RPMI8226 (cell line): ENCODE results near the gene SEZ6L2.
"Not testable (repeated sequence)": the region's sequence is repeated elsewhere in the genome, so short reads cannot be mapped to it uniquely, and the experiment has no call there.

Source experiments
- DNase-seq: peaks from one replicate; pipeline ENCODE4 v3.0.0-alpha.2; 2015

The SEZ6L2 gene

DNA sequence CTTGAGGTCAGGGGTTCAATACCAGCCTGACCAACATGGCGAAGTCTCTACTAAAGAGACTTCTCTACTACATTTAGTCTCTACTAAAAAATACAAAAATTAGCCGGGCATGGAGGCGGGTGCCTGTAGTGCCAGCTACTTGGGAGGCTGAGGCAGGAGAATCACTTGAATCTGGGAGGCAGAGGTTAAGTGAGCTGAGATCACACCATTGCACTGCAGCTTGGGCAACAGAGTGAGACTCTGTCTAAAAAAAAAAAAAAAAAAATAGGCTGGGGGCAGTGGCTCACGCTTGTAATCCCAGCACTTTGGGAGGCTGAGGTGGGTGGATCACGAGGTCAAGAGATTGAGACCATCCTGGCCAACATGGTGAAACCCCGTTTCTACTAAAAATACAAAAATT, 10.5 kb upstream of the SEZ6L2 start:
- not testable (repeated sequence) for DNase-seq

DNA sequence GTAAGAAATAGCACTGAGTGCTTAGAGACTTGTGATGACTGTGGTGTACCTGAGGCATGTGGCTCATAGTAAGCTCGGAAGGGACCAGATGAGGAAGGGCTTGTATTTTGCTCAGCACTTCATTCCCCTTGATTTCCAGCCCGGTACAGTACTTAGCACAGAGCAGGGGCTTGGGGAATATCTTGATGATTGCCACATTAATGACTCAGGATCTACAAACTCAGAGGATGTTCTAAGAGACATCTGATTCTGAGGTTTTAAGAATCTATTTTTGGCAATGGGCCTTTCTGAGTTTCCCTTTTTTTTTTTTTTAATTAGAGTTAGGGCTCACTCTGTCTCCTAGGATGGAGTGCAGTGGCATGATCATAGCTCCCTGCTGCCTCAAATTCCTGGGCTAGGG, 10.0 kb upstream of the SEZ6L2 start:
- DNase-seq: no peak

DNA sequence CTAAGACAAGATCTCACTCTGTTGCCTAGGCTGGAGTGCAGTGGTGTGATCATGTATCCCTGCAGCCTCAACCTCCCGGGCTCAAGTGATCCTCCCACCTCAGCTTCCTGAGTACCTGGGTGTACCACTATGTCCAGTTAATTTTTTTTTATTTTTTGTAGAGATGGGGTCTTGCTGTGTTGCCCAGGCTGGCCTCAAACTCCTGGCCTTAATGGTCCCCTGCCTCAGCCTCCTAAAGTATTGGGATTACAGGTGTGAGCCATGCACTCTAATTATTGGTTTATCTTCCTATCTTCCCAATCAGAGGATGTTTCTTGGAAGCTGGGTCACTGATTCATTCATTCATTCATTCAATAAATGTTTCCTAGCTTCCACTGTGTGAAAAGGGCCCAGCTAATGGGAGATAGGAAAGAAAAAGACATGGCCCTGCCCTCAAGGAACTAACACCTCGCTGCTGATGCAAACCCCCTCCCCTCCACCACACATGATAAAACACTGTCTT, 9.4 kb upstream of the SEZ6L2 start:
- DNase-seq: no peak

DNA sequence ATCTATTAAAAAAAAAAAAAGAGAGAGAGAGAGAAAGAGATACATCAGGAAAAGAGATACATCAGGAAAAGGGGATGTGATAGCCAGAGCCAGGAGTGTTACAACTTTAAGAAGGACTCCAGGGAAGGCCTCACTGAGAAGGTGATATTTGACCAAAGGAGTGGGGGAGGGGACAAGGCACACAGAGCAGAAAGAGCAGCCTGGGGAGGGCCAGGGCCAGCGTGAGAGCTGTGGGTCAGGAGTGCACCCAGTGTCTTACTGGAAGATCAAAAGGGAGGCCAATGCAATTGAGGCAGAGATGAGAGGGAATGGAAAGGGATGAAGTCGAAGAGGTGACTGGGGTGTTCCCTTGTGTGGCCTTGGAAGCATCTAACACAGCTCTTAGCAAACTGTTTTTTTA, 8.6 kb upstream of the SEZ6L2 start:
- DNase-seq: no peak

DNA sequence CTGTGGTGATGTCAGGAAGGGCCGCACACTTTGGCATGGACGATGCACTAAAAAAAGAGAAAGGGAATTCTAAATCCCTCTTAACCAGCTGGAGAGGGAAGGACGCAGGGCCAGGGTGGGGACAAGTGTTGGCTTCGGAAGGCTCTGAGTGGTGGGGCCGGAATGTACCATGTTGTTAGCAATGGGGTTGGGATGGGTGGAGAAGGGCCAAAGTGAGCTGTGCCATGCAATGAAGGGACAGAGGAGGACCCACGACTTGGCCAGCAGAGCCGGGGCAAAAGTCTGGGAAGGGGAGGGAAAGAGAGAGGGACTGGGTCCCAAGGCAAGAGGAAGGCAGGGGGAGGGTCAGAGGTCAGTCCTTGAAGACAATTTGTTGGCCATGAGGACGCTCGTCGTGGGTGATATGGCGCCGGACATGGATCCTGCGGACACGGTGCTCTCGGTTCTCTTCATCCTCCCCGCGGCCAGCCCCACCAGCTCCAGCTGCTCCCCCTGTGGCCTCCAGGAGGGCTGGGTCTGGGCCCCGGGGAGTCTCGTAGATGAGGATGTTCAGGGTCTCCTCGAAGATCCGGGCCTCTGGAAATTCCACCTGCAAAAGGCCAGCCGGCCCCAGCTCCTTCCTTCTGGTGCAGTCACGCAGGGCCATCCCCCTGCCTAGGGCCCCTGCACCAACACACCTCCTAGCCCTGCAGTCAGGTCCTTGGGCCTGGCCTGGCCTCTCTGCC, 7.3 kb upstream of the SEZ6L2 start:
- no peak for DNase-seq

DNA sequence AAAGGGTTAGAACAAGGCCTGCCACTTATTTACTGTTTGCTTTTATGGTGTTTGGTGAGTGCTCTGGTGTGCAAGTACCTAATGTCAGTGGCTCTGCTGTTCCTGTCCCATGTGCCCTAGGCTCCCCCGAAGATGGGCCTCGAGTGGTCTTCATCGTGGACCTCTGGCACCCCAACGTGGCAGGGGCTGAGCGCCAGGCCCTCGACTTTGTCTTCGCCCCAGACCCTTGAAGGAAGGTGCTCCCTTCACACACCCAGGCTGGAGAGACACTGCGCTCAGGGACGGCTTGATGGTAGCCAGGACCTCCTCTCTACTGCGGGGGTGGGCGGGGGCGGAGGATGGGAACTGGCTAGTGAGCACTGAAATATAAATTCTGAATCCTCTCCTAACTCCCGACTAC, 6.3 kb upstream of the SEZ6L2 start:
- DNase-seq: no peak

DNA sequence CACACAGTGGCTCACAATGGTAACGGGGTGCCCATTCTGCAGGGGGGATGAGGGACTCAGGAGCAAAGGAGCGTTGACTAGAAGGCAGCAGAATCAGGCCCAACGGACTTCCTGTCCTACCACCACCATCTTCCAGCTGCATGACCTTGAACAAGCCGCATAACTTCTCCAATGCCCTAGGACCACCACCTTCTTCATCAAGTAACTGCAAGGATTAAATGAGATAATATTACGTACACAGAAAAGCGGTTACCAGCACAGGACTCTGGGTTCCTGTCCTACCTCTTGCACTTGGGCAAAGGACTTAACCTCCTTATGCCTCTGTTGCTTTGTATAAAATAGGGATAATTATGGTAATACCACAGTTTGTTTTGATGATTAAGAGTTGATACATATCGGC, 5.6 kb upstream of the SEZ6L2 start:
- DNase-seq: no peak

DNA sequence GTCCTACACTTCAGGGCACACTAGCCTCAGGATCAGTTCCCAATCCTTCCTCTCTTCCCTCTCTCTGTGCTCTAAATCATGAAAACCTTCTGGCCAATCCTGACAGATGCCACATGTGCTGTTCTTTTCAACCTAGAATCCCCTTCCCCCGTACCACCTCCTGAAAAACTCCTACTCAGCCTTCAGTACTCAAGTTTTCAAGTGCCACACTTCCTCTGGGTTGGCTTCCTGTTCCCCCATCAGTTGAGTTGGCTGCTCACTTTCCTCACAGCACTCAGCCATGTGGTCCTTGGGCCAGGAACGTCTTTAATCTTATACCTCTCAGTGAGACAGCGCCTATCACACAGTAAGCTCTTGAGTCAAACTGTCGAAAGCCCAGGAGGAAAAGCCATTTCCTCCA, 4.2 kb upstream of the SEZ6L2 start:
- no peak for DNase-seq

DNA sequence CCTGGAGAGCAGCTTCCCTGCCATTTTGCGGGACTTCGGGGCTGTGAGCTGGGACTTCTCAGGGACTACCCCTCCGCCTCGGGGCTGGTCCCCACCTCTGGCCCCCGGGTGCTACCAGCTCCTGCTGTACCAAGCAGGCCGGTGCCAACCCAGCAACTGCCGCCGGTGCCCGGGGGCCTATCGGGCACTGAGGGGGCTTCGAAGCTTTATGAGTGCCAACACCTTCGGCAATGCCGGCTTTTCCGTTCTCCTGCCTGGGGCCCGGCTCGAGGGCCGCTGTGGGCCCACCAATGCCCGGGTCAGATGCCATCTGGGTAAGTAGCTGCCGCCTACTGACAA, 2.2 kb upstream of the SEZ6L2 start:
- no peak for DNase-seq

DNA sequence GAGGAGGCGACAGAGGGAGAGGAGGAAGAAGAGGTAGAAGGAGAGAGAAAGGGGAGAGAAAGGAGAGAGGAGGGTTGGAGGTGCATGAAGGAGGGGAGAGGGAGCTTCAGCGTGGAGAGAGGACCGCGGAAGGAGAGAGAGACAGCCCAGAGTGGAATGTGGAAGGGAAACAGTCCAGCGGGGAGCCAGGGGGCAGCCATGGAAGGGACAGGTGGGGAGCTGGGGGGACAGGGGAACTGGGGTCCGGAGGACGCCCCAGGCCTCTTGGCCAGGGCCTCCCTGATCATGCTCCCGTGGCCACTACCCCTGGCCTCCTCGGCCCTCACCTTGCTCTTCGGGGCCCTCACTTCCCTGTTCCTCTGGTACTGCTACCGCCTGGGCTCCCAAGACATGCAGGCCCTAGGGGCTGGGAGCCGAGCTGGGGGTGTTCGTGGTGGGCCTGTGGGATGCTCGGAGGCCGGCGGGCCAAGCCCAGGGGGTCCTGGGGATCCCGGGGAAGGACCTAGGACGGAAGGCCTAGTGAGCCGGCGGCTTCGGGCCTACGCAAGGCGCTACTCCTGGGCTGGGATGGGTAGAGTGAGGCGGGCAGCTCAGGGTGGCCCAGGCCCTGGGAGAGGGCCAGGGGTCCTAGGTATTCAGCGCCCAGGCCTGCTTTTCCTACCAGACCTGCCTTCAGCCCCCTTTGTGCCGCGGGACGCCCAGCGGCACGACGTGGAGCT, 1.7 kb upstream of the SEZ6L2 start:
- no peak for DNase-seq

DNA sequence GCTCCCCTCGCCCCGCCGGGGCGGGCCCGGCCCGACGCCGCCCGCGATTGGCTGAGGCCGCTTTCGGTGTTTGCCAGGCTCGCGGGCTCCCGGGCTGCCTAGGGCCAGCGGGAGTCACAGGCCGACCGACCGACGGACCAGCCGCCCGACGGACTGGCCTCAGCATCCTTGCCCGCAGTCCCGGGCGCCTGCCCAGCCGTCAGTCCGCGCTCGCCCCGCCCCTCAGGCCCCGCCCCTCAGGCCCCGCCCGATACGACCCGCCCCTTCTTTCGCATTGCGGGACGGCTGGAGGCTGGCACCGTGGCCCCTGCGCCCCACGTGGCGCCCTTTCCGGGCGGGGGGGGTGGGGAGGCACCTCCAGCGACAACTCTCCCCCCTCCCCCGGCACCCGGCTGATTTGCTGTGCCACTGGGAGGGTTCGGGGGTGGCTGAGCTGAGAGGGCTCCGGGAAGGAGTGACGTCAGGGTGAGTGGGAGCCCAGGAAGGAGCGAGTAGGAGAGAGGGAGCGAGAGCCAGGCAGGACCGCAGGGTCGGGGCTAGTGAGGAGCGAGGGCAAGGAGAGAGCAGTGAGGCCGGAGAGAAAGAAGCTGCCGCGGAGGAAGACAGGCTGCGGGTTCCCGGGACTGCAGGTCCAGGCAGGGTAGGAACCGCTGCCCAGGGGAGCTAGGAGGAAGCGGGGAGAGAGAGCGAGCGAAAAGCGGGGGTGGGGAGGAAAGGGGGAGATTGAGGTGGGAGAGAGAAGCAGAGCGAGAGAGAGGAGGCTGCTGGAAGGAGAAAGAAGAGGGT, 945 bp upstream of the SEZ6L2 start, which contains the start of gene ASPHD1:
Gene ASPHD1, plus strand, starts transcription at position 387 of the 786 bp plus-strand sequence. CDS start 484 bp downstream, outside the sequence.
- peak; percentile 87 for DNase-seq

DNA sequence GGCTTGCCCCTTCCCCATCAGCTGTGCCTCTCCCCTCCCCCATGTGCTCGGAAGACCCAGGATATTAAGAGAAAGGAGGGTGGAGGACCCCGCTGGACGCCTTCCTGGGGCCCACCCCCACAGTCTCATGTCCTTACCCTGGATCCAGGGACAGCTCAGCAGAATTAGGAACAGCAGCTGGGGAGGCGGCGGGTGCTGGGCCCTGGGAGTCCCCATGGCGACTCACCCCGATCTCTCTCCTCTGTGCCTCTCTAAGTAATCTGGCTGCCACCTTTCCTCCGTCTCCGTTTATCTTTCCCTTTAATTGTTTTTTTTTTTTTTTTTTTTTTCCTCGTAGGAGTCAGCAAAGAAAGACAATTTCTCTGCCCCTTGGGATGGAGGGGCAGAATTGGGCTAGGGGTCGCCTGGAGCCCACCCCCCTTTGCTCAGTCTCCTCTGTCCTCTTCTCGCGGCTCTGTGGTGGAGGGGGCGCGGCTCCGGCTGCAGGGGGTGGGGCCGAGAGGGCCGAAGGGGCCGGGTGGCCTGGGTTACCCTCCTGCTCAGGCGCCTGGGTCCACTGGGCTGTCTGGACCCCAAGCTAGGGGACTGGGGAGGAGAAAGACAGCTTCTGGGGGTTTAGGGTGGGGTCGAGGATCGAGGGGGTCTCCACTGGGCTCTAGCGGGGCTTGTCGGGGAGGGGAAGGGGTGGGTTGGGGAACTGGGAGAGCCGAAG, 390 bp downstream of the SEZ6L2 start:
- no peak for DNase-seq

DNA sequence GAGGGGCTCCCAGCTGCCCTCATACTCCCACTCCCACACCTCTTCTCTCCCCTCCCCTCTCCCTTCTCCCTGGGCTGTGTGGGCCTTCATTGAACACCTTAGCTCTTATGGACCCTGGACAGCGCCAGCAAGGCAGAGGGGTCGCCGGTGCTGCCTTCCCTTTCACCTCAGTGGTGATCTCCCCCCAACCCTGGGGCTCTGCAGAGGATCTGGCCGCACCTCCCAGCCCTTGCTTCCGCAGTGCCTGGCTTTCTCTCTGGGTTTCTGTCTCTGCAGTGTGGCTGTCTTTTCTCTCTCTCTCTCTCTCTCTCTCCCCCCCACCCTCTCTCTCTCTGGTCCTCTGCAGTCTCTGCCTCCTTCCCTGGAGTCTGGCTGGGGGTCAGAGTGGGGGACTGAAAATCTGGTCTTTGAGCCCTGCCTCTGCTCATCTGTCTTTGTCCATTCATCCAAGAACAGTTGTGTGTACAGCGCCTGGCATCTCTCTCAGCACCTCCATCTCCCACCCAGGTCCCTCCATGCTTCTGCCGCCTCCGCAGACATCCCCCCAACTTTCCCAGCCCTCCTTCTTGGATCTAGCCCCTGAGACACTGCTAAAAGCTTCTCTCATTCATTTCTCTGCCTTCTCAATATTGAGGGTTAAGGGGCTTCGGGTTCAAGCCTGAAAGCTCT, 1.1 kb downstream of the SEZ6L2 start:
- no peak for DNase-seq

DNA sequence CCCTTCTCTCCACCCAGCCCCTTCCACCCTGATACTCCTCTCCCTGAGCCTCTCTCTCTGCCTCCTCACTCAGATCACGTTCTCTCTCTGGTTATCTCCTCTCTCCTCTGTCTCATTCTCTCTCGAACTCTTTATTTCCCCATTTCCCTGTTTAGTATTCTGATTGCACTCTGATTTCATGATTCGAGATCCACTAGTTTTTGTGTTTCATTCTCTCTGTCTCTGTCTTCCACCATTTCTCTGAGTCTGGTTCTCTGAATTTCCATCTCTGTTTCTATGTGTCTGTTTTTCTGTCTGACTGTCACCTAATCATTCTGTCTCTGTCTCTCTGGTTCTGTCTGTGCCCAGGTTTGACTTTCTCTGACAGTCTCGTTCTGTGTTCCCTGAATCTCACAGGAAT, 2.0 kb downstream of the SEZ6L2 start:
- DNase-seq: no peak

DNA sequence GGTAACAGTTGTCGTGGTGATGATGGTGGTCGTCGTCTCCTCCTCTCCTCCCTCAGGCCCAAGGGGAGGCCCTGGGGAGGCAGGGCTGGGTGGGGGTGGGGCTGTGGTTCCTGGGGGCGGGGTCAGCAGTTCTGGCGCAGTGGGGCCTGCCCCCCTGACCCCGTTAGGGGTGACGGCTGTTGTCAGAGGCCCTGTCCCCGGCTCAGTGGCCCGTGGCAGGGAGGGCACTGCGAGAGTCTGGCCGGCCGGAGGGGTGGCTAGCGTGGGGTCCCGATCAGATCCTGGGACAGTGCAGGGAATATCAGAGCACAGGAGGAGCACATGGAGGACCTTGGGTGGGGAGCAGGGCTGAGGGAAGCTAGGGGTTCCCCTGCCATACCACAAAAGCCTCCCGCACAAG, 2.5 kb downstream of the SEZ6L2 start:
- DNase-seq: no peak

DNA sequence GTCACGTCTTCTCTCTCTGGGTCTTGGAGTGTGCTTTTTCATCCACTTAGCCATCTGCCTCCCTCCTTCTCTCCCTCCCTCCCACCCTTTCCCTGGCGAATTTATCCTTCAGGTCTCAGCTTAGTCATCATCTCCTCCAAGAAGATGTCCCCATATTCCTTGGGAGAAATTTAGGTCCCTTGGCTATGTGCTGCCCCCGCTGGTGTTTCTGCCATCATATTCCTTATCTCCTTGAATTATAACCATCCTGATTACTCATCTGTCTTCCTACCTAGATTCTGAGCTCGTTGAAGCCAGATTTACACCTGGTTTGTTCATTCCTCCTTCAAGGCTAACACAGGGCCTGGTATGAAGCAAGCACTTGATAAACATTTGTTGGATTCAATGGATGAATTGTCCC, 5.0 kb downstream of the SEZ6L2 start:
- DNase-seq: no peak

DNA sequence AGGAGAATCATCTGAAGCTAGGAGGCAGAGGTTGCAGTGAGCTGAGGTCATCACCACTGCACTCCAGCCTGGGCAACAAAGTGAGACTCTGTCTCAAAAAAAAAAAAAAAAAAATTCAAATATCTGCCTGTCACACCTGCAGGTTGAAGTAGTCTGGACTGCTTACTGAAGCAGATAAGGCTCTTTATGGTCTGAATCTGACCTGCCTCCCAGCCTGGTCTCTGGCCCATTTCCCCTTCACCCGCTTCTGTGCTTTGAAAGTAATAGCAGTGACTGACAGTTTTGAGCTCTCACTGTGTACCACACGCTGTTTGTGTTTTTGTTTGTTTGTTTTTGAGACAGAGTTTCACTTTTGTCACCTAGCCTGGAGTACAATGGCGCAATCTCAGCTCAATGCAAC, 5.8 kb downstream of the SEZ6L2 start:
- no peak for DNase-seq

DNA sequence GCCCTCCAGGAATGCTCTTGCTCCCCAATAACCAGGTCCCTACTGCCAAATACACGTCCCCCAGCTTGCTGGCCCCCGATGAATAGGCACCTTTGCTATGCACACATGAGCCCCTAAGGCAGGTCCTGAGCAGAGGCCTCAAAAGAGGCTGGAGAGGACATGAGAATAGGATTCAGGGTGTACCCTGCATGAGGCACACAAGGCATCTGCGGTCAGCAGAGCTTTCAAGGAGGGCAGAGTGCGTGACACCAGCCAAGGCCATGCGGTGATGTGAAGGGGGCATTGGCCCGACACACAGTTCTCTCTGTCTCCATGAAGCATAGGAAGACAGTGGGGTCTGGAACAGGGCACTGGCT, 6.9 kb downstream of the SEZ6L2 start:
- no peak for DNase-seq

DNA sequence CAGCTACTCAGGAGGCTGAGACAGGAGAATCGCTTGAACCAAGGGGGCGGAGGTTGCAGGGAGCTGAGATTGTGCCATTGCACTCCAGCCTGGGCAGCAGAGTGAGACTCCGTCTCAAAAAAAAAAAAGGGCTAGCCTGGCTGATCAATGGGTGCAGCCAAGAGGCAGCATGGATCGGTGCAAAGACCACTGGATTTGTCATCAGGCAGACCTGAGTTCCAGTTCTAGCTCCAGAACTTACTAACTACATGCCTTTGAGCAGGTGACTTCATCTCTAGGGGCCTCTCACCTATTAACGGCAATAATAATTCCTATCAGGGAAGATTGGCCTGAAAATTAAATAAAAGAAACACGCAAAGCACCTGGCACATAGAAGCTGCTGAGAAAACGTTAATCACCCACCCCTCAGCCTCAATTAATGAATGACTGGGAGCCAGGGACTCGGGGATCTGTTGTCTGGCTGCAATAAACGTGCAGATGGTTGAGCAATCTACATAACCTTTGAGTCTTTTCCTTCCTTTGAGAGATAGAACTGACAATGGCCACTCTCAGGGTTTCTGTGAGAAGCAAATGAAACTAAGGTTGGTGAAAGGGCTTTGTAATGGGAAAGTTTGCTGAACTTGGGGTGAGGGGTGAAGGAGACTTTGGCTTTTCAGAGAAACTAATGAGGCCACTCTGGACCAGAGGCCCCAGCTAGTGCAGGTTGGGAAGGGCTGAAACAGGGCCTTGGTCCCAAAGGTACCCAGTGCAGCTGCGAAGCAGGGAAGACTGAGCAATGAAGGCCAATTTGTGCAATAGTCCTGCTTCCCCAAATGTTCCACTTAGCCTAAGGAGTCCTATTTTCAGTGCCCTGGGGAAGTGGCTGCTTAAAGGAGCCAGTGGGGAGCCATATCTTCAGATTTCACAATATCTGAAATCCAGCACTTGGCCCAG, 7.6 kb downstream of the SEZ6L2 start:
- no peak for DNase-seq

DNA sequence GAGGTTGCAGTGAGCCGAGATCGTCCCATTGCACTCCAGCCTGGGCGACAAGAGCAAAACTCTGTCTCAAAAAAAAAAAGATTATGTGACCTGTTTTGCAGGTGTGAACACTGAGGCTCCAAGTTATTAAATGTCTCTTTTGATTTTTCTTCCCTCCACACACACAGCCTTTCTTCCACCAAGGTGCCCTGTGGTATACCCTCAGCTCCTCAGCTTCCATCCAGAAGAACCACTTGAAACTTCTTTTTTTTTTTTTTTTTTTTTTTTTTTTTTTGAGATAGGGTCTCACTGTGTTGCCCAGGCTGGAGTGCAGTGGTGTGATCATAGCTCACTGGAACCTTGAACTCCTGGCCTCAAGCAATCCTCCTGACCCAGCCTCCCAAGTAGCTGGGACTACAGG, 10.0 kb downstream of the SEZ6L2 start:
- DNase-seq: not testable (repeated sequence)

DNA sequence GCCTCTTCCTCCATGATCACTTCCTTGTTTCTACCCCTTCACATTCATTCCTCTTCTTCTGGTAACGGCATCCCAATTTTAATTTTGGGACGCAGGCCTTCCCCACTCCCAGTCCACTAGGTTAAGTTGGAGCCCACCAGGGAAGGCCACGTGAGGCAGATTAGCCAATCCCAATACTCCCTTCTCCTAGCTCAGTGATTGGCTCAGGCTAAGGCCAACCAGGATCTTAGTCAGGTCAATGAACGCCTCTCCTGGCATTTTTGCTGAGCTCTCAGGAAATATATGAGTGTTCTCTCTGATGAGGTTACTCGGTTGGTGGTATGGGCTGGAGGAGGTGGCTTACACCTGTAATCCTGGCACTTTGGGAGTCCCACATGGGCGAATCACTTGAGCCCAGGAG, 15.4 kb downstream of the SEZ6L2 start:
- DNase-seq: no peak
